GM18951 (cell line): ENCODE measurements around the gene RASSF7.
A peak's percentile ranks its signal among the peaks of the same experiment; 100 is the strongest.

ENCODE experiments used
- POLR2A ChIP-seq: IDR thresholded peaks from 4 replicates; pipeline ENCODE4 v1.6.1; 2011; ENCODE audit warnings: mild to moderate bottlenecking; ENCODE audit not compliant: insufficient read length, insufficient read depth; ENCODE audit errors: extremely low read depth
- in situ Hi-C: fragments of 300-500 bp; cut with MboI; formaldehyde crosslinking; loops from one replicate; pipeline ENCODE4 v1.12.0; 2022; ENCODE audit warnings: low sequenced_read_pairs, mixed read lengths, inconsistent platforms; ENCODE audit not compliant: unreplicated experiment

The RASSF7 gene

GRCh38 chr11:528815-529727 is 31.7 kb upstream of the RASSF7 start:
- TF ChIP-seq POLR2A, result no peak
- in situ Hi-C loops, result no loop called here

DNA sequence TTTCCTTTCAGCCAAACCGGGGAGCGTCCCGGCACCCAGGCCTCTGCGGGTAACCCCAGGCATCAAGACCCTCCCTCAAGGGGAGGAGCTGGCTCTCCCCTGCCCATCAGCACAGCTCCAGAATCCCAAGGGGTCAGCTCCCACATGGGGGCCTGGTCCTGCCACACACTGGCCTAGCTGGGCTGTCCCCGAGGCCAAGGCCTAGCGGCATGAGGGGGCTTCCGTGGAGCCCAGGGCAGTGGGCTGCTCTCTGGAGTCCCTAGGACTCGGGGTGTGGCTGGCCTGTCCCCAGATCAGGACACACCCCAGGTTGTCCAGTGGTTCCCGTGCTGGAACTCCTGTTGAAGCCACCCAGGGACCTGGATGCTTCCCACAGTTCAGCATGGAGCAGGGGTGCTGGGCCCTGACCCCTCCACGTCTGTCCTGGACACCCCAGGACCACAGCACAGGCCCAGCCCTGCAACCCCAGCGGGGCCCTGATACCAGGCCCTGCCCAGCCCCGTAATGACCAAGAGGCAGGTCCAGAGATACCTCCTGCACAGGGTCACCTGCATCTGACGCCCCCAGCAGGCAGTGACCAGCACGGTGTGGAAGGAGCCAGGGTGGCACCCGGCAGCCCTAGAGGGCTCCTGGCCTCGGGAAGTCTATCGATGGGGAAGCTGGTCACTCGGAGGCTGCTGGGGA is 30.9 kb upstream of the RASSF7 start:
- in situ Hi-C loops, result no loop called here
- TF ChIP-seq POLR2A, result no peak

GRCh38 chr11:530960-531831 is 29.6 kb upstream of the RASSF7 start:
- in situ Hi-C loops, result no loop called here
- TF ChIP-seq POLR2A, result no peak

DNA sequence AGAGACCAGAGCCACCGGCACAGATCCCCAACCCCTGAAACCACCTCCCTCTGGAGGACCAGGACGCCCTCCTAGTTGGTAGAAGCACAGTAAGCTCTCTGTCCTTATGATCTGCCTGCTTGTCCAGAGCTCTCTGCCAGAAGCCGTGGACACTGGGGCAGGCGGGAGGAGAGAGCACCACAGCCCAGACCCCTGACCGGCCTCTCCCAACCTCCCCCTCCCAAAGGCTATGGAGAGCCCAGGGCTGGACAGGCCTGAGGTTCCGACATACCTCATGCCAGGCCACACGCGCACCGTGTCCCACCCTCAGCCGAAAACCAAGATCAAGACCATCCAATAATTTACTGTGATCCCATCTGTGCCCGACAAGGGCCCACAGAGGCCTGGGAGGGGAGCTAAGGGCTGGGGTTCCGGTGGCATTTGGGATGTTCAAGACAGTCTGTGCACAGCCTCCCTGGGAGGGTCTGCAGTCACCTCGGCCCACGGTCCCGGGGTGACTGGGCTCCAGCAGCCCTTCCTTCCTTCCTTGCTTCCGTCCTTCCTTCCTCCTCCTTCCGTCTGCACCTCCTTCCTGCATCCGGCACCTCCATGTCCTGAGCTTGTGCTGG is 28.7 kb upstream of the RASSF7 start:
- TF ChIP-seq POLR2A, result no peak
- in situ Hi-C loops, result no loop called here

- in situ Hi-C loops, result no loop called here
- no peak for TF ChIP-seq POLR2A
Observed at GRCh38 chr11:532527-532985, 28.2 kb upstream of the RASSF7 start.

DNA sequence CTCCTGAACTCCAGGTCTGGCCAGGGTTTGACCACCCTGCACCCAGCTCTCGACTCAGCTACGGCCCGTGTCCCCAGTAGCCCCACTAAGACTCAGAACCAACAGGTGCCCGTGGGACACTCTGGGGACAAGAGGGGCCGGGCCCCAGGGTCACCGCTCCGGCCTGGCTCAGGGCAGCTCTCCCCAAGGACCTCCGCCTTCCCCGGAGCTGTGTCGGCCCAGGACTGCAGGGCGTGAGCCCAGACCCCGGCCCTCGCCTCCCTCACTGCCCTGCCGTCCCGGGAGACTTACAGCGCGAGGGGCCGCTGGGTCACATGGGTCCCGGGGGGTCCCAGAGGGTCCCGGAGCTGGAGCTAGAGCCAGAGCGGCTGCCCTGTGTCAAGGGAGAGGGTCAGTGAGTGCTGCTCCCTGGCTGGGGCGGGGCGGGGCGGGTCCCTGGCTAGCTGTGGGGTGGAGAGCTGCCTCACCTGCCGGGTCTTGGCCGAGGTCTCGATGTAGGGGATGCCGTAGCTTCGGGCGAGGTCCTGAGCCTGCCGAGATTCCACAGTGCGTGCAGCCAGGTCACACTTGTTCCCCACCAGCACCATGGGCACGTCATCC is 27.7 kb upstream of the RASSF7 start:
- no peak for TF ChIP-seq POLR2A
- in situ Hi-C loops, result no loop called here

- in situ Hi-C loops, result no loop called here
- no peak for TF ChIP-seq POLR2A
Observed at GRCh38 chr11:533586-534395, 27.0 kb upstream of the RASSF7 start.

- no peak for TF ChIP-seq POLR2A
- in situ Hi-C loops, result no loop called here
Observed at GRCh38 chr11:534396-535209, 26.2 kb upstream of the RASSF7 start.

GRCh38 chr11:535210-535518 is 25.6 kb upstream of the RASSF7 start:
- in situ Hi-C loops, result no loop called here
- TF ChIP-seq POLR2A, result no peak

GRCh38 chr11:535519-536454 is 25.0 kb upstream of the RASSF7 start, which contains the start of gene HRAS:
Gene HRAS, minus strand, starts transcription at chr11:535576.
- in situ Hi-C loops, result no loop called here
- TF ChIP-seq POLR2A, result peak; percentile 93
